Brain microvascular endothelial cell (primary cell): Measurements from ENCODE around the gene HACD3.

ENCODE experiments used
- DNase-seq: peaks from one replicate; pipeline ENCODE4 v3.0.0-alpha.2; 2020
- H3K27ac ChIP-seq: fragments of 250-450 bp; sonication (Bioruptor Pico); 2 replicates; pipeline ENCODE4 v1.5.1; 2020; ENCODE audit warnings: mild to moderate bottlenecking, moderate library complexity
- H3K27me3 ChIP-seq: fragments of 250-450 bp; sonication (Bioruptor Pico); replicated peaks from 2 replicates; pipeline ENCODE4 v1.5.1; 2020; ENCODE audit warnings: mild to moderate bottlenecking
- H3K36me3 ChIP-seq: fragments of 250-450 bp; sonication (Bioruptor Pico); replicated peaks from 2 replicates; pipeline ENCODE4 v1.5.1; 2020; ENCODE audit warnings: mild to moderate bottlenecking
- H3K4me3 ChIP-seq: 2 replicates; pipeline ENCODE4 v1.5.1; 2011; ENCODE audit warnings: low read depth, mild to moderate bottlenecking, control low read depth, low read length, moderate library complexity
- in situ Hi-C: cut with HindIII; loops from 2 replicates; pipeline ENCODE4 v1.10.0; 2017; ENCODE audit warnings: low sequenced_read_pairs, low pct_ligation_motif_present
- TF ChIP-seq, protein P1 (sequence below): IDR thresholded peaks from 2 replicates; pipeline ENCODE4 v1.5.1; 2011; ENCODE audit warnings: low read depth, mild to moderate bottlenecking, moderate library complexity, low read length, control low read depth, inconsistent platforms; ENCODE audit errors: missing control alignments

Gene HACD3

DNA sequence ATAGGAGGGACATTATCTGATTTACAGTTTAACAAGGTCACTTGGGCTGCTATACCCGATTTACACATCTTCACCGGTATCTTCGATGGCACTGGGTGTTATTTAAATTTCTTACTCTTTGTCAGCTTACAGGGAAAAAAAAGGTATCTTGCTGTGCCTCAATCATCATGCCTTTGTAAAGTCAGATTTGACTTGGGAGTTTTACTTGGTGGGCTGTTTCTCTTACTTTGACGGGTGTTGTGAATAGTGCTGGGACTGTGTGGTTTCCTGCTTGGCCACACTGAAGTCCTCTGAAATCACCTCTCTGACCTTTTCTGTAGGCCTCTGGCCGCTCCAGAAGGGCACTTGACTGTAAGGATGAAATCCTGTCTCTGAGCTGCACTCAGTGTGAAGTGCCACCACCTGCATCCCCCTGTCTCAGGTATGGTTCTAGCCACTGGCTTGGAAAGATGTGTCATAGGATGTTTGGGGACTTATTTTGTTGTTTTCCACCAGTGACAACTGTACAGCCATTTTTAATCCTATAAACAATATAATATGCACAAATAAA lies 88.4 kb downstream of the HACD3 start:
- TF ChIP-seq, protein P1, sequence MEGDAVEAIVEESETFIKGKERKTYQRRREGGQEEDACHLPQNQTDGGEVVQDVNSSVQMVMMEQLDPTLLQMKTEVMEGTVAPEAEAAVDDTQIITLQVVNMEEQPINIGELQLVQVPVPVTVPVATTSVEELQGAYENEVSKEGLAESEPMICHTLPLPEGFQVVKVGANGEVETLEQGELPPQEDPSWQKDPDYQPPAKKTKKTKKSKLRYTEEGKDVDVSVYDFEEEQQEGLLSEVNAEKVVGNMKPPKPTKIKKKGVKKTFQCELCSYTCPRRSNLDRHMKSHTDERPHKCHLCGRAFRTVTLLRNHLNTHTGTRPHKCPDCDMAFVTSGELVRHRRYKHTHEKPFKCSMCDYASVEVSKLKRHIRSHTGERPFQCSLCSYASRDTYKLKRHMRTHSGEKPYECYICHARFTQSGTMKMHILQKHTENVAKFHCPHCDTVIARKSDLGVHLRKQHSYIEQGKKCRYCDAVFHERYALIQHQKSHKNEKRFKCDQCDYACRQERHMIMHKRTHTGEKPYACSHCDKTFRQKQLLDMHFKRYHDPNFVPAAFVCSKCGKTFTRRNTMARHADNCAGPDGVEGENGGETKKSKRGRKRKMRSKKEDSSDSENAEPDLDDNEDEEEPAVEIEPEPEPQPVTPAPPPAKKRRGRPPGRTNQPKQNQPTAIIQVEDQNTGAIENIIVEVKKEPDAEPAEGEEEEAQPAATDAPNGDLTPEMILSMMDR = no peak
- DNase-seq = no peak

DNA sequence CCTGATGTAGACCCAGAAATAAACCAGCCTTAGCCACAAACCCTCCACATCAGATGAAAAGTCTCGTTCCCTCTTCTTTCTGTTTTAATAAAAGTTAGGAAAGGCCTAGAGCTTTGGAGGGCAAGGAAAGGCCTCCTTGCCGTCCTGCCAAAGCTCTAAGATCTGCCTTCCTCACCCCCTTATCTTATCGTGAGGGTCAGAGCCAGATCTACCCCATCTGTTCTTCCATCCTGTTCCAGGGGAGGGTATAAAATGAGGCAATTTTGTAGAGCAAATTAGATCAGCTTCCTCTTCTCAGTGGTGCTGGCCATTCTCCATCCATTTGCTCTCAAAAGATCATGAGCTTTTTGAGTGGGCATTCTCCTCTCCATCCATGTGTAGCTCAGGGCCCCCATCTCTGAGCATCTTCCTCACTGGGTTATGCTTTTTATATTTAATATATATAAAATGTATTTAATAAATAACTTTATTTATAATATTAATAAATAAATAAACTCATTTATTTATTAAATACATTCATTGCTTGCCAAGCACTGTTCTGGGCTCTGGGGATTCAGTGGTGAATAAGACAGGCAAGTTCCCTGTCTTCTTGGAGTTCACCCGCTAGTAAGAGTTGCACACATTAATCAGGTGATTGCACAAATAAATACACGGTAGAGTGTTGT lies 89.5 kb downstream of the HACD3 start:
- Histone ChIP-seq H3K36me3 (no peaks in the 10 kb centered on the region), H3K27ac (no peak overlapping the region), H3K4me3 (no peak overlapping the region), H3K27me3 (no peaks in the 10 kb centered on the region)
- TF ChIP-seq, protein P1 = no peak
- in situ Hi-C loops = no loop called here
- DNase-seq = no peak

More for the DNA sequence above, 88.4 kb downstream of the HACD3 start:
- H3K36me3 ChIP-seq = no peaks in the 10 kb centered on the region
- no peaks in the 10 kb centered on the region for H3K27me3 ChIP-seq
- H3K4me3 ChIP-seq = no peak overlapping the region
- no peak overlapping the region for H3K27ac ChIP-seq
- in situ Hi-C loops = no loop called here

DNA sequence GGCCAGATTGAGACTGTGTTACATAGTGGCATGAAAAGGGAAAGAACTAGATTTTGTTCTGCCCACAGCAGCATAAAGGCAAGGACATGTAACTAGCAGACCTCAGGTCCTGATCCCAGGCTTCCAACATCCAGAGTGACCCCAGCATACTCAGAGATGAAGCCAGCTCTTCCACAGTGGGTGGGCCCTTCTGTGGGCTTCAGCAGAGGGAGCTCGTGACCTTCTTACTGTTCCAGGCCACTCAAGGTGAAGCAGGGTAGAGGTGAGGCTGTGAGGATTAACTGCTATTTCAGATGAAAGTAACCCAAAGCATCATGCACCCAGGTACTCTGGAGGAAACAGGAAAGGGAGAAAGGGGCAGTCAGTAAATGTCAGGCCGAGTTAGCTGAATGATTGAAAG lies 90.6 kb downstream of the HACD3 start:
- TF ChIP-seq, protein P1 = no peak
- no peaks in the 10 kb centered on the region for H3K27me3 ChIP-seq
- no peak overlapping the region for H3K27ac ChIP-seq
- no peak for DNase-seq
- H3K36me3 ChIP-seq = no peaks in the 10 kb centered on the region
- H3K4me3 ChIP-seq = no peak overlapping the region
- in situ Hi-C loops = no loop called here

DNA sequence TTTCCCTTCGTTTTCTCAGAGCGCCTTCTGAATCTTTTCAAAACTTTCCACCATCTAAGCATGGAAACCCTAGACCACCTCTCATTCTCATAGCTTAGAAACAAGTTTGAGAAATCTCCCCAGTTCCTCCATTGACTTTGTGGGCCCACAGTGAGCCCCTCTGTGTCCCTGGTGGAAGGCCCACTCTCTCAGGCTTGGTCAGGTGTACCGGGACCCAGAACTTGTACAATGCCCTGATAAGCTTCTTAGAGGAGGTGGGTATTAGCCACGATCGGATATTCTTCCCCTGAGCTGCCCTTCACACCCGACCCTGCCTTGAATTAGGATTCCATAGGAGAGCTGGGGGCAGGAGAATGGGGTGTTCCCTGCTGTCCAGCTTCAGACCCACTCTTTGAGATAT lies 91.4 kb downstream of the HACD3 start, which contains the start of gene SLC24A1:
SLC24A1 (plus strand) TSS at position 301 of the 400 bp plus-strand sequence. CDS start 2,143 bp downstream, outside the sequence.
- no peaks in the 10 kb centered on the region for H3K27me3 ChIP-seq
- no peaks in the 10 kb centered on the region for H3K36me3 ChIP-seq
- no peak for DNase-seq
- in situ Hi-C loops = no loop called here
- TF ChIP-seq, protein P1 = no peak
- no peak within 1 kb of the TSS for H3K27ac ChIP-seq
- no peak within 1 kb of the TSS for H3K4me3 ChIP-seq

DNA sequence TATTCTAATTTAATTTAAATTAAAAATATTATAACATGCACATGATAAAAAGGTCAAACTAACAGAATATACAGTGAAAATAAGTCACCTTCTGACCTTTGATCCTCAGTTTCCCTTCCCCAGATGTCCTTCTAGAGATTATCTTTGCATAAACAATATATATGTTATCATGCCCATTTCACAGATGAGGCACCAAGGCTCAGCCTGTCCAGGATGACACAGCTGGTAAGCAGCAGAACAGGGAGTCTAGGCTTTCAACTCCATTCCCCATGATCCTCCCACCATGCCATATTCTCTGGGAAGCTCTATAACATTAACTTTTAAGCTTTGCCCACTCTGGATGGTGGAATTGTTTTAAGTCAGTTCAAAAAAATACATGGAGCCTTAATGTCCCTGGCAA lies 92.8 kb downstream of the HACD3 start:
- H3K27ac ChIP-seq = no peak overlapping the region
- no peak overlapping the region for H3K4me3 ChIP-seq
- TF ChIP-seq, protein P1 = no peak
- H3K27me3 ChIP-seq = no peaks in the 10 kb centered on the region
- in situ Hi-C loops = no loop called here
- no peak for DNase-seq
- H3K36me3 ChIP-seq = no peaks in the 10 kb centered on the region

DNA sequence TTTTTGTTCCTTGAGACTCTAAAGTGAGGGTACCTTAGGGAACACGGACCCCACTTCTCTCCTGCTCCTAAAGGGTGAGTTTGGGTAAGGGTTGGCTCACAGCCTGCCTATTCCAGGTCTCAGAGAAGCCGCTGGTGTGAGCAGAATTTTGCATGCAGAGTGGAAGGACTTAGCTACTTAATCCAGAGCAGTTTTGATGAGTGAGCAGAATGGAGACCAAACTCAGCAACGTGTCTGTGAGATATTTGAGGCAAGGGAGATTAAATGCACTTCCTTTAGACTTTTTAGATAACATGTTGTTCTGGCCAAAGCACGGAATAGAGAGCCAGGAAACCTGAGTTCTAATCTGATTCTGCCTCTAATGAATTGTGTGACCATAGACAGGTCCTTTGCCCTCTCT lies 96.6 kb downstream of the HACD3 start:
- no peak overlapping the region for H3K27ac ChIP-seq
- no peaks in the 10 kb centered on the region for H3K27me3 ChIP-seq
- in situ Hi-C loops = loop anchor here (25.0 kb wide), 1 partner anchor 235 kb away; the partner anchor contains the start of gene RAB11A

More for the DNA sequence above, 96.6 kb downstream of the HACD3 start:
- no peak for DNase-seq
- Histone ChIP-seq H3K4me3 (no peak overlapping the region), H3K36me3 (no peaks in the 10 kb centered on the region)
- TF ChIP-seq, protein P1 = no peak
